HG02642 (cell line): Measurements from ENCODE around the gene UGT1A6.
"Not testable (repeated sequence)": the region's sequence is repeated elsewhere in the genome, so short reads cannot be mapped to it uniquely, and the experiment has no call there.

Source experiments
- ATAC-seq: cut with Tn5 transposase; IDR thresholded peaks from one replicate; pipeline ENCODE4 v1.9.1; 2021; ENCODE audit warnings: mild to moderate bottlenecking; ENCODE audit not compliant: unreplicated experiment, poor library complexity

UGT1A6 gene

GRCh38 chr2:233712611-233713261, 20.0 kb downstream of the UGT1A6 start, which contains the start of gene UGT1A5:
UGT1A5 (plus strand) TSS chr2:233712907; CDS start chr2:233712992, 85 bp downstream.
- ATAC-seq = no peak

GRCh38 chr2:233713262-233713615, 20.5 kb downstream of the UGT1A6 start:
- no peak for ATAC-seq

- ATAC-seq = no peak
Observed at GRCh38 chr2:233714121-233714520, 21.4 kb downstream of the UGT1A6 start.

- ATAC-seq = no peak
Observed at GRCh38 chr2:233718552-233718951, 25.9 kb downstream of the UGT1A6 start, which contains the start of gene UGT1A4. UGT1A4 (plus strand) TSS chr2:233718736; CDS start chr2:233718821, 85 bp downstream.

GRCh38 chr2:233728723-233729301, 36.1 kb downstream of the UGT1A6 start, which contains the start of gene UGT1A3:
UGT1A3 (plus strand) TSS chr2:233729042; CDS start chr2:233729127, 85 bp downstream.
- ATAC-seq = no peak

- ATAC-seq = not testable (repeated sequence)
Observed at GRCh38 chr2:233736868-233737653, 44.4 kb downstream of the UGT1A6 start.

- no peak for ATAC-seq
Observed at GRCh38 chr2:233740870-233741269, 48.2 kb downstream of the UGT1A6 start.

- ATAC-seq = no peak
Observed at GRCh38 chr2:233743464-233744259, 51.0 kb downstream of the UGT1A6 start.

GRCh38 chr2:233745073-233745755, 52.5 kb downstream of the UGT1A6 start:
- ATAC-seq = no peak

- not testable (repeated sequence) for ATAC-seq
Observed at GRCh38 chr2:233745838-233746237, 53.1 kb downstream of the UGT1A6 start.

GRCh38 chr2:233746475-233747282, 54.0 kb downstream of the UGT1A6 start:
- ATAC-seq = no peak

- no peak for ATAC-seq
Observed at GRCh38 chr2:233747283-233747544, 54.5 kb downstream of the UGT1A6 start.

- ATAC-seq = not testable (repeated sequence)
Observed at GRCh38 chr2:233750689-233751088, 58.0 kb downstream of the UGT1A6 start.

- not testable (repeated sequence) for ATAC-seq
Observed at GRCh38 chr2:233751212-233752009, 58.7 kb downstream of the UGT1A6 start.

- no peak for ATAC-seq
Observed at GRCh38 chr2:233754872-233755611, 62.4 kb downstream of the UGT1A6 start.

- ATAC-seq = no peak
Observed at GRCh38 chr2:233756429-233757081, 63.9 kb downstream of the UGT1A6 start.

- ATAC-seq = no peak
Observed at GRCh38 chr2:233758141-233758540, 65.5 kb downstream of the UGT1A6 start.
